Measurements from ENCODE around the gene DPM2.

DPM2 gene

DNA sequence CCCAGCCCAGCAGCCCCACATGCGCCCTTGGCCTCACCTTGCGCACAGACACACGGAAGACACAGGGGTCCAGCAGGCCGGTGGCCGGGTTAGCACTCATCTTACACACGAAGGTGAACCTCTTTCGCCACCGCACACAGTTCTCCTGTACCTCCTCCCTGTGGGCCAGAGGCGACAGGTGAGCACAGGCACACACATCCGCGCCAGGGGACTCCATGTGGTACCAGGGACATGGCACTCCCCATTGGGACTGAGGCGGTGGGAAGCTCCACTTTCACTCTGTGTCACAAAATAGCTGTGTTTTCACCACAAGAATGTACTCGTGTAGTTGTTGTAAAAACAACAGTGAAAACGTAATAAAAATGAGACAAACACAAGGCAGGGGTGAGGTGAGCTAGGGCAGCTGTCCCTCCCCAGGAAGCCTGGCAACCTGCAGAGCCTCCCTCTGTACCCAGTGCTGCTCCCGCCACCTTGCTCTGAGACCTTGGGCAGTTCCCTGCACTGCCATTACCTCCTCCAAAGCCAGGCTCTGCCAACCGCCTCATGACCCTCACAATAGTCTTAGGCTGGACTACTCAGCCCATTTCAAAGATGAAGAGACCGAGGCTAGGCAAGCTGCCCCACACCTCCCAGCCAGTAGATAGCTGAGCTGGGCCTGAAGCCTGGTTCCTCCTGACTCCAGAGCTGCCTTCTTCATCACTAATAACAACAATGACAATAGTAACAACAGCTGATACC is 16.3 kb upstream of the DPM2 start:
- no peak for DNase-seq

DNA sequence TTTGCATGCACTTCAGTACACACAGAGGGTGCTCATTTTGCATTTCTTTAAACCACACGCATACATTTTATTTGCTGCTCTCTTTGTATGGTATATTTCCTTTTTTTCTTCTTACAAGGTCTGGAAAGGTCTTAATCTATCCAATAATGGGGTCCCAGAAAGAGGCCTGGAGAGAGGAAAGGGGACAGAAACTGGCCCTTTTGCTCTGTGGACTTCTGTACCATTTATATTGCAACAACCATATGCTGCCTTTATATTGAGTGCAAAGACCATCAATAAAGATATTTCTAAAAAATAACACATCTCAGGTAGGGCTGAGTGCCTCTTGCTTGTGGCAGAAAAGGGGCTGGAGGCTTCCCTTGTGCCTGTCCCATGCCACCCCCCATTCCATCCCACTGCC is 15.5 kb upstream of the DPM2 start:
- DNase-seq: no peak

DNA sequence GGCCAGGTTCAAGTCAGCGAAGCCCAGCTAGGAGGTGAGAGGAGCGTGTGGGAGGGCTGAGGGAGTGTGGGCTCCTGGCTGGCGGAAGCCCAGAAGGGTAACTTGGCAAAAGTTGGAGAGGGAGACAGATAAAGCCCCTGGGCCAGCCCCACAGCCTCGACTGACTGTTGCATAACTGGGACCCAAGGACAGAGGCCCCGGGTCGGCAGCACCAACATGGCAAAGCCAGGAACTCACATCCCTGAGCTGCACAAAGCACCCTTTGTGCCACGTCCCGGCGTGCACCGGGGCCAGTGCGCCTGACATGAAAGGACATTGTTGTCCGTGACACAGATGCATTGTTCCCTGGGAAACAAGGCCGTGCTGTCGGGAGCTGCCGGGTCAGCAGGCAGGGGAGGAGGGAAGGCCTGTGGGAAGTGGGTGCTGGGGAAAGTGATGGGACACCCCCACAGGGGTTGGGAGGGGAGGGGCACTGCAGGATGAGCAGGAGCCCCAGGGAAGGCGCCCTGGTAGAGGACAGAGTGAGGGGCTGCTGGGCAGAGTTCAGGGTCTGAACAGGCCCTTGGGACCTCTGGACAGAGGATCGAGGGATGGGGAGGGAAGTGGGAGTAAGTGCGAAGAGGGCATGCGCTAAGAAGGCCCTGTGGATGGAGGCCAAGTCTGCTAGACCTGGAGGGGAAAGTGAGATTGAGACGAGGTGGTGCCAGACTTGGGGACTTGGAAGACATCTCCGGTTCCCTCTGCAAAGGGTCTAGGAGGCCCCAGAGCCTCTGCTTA is 13.0 kb upstream of the DPM2 start:
- no peak for DNase-seq

DNA sequence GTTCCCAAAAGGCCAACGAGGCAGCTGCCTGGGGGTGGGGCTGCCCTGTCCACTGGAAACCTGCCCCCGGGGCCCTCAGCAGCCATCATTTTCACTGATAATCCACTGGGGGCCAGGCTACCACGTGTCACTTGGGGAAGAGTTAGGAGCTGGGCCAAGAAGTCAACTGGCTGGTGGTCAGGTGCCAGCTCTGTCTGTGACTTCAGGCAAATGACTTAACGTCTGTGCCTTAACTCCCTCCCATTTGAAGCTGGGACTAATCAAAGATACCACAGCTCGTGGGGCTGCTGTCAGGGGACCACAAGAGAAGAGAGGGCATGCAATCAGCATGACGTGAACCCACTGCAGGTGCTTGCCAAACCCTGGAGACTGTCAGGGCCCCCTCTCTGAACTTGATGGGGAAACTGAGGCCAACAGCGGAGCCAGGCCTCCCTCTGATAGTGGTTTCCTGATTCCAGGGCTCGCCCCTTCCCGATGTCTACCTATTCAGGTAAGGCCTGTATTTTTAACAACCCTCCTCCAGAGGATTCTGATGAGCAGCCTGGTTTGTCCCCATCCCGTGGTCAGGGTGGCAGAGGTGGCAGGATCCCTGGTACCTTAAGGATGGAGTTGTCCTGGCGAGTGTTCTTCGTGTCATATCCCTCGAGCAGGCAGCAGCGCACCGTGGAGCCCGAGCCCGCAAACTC is 12.3 kb upstream of the DPM2 start:
- no peak for DNase-seq

- DNase-seq: no peak
Observed at GRCh38 chr9:127947841-127948710, 10.4 kb upstream of the DPM2 start.

- no peak for DNase-seq
Observed at GRCh38 chr9:127946728-127947127, 9.1 kb upstream of the DPM2 start.

- no peak for DNase-seq
Observed at GRCh38 chr9:127945942-127946341, 8.3 kb upstream of the DPM2 start.

DNA sequence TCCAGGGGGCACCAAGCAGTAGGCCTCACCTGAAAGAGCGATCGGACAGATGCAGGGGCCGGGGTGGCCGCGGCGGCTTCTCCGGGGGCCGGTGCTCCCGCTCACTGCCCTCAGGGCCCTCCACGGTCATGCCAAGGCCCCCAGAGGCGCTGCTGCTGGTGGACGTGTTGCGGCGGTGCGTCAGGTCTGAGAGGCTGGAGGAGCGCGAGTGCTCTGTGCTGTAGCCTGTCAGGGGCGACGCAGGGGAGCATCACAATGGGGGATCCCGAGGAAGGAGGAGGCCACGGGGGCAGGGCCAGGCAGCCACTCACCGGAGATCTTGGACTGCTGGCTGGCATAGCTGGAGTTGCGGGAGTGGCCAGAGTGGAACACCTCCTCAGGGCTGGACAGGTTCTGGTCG is 7.7 kb upstream of the DPM2 start:
- no peak for DNase-seq

DNA sequence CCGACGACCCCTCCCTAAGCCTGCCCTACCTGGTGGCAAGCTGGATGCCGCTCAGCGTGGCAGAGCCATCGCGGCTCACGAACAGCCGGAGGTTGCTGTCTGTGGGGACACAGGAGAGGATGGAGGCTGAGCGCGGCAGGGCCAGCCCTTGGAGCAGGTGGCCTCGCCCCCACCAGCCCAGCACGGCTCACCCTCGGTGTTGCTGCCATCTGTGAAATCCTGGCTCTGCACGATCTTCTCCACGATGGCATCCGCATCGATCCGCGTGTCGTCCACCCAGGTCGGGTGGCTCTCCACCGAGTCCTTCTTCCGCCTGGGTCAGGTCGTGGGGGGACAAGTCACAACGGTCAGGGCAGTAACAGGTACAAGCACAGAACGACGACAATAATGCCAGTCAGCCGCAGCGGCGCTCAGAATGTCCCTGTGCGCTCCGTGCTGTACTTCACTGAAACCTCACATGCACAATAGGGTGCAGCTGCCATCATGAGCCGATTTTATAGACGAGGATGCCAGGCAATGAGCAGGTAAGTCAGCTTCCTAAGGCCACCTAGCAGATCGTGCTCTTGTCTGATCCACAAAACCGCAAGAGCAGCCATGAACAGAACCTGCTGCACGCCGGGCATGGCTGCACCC is 7.0 kb upstream of the DPM2 start:
- no peak for DNase-seq

DNA sequence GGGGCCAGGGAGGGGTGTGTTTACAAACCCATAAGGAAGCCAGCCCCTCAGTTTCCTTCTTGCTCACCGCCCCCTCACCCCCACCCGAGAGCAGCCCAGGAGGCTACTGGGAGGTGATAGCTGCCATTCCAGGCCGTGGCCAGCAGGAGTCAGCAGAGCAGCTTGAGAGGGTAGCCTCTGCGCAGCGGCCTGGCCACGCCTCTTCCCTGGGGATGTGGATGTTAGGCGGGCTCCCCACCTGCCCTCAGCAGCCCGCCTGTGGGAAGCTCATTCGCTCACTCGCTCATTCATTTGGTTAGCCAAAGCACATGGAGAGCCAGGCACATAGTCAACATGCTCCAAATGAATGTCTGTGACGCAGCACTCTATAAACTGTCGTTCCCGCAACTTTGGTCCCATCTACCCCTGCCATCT is 6.1 kb upstream of the DPM2 start:
- DNase-seq: no peak

- DNase-seq: no peak
Observed at GRCh38 chr9:127943011-127943662, 5.5 kb upstream of the DPM2 start.

- no peak for DNase-seq
Observed at GRCh38 chr9:127942216-127943010, 4.8 kb upstream of the DPM2 start.

- no peak for DNase-seq
Observed at GRCh38 chr9:127941961-127942215, 4.2 kb upstream of the DPM2 start.

DNA sequence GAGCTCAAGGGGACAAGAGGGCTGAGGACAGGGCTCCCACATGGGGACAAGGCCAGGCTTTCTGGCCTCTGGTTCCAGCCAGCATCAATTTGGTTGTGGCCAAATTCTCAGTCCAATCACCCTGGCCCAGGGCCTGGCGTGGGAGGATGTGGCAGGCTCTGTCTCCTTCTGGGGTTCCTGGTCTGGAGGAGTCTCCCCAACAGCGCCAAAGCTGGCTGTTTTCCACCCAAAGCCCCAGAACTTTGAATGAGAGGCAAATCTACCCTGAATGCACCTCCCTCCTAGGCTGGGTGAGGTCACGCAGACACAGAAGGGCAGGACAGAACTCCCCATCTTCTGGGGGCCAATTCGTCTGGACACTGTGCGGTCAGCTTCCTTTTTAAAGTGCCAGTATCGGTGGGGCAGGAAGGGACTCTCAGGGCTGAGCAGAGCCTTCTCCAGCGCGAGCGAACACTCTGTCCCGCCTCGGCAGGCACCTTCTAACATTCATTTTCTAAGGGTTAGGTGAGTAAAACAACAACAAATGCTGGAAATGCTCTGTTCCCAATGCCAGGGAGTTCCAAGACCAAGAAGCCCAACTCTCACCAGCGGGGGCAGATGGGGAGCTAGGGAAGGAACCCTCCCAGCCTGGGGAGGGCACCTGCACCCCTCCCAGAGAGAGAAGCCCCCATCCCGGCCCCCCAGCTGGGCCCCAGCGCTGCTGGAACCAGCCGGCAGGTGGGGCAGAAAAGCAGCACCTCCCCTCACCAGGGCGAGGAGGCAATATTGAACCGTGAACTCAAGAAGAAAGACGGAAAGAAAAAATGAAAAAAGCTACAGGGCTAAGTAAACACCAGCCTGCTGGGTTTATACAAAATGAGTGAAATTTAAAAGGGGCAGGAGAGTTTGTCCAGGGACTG is 3.7 kb upstream of the DPM2 start:
- DNase-seq: no peak

DNA sequence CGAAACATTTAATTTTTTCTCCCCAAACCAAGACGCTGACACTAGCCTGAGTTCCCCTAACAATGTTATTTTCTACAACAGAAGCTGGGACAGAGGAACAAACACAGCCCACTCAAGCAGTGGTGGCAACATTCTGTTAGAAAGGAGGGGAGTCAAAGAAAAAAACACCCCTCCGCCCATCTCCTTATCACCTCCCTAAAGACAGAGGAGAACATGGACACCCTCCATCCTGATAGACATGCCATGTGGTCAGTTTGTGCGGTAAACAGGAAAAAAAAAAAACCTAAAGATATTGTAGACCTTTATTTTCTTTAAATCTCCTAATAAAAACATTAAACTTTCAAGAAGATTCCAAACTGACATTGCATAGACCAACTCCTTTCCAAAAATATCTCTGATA is 2.9 kb upstream of the DPM2 start:
- DNase-seq: no peak

- DNase-seq: no peak
Observed at GRCh38 chr9:127938298-127938690, 640 bp upstream of the DPM2 start.

GRCh38 chr9:127937056-127937387 is 632 bp downstream of the DPM2 start:
- no peak for DNase-seq

- no peak for DNase-seq
Observed at GRCh38 chr9:127936347-127936852, 1.3 kb downstream of the DPM2 start.

DNA sequence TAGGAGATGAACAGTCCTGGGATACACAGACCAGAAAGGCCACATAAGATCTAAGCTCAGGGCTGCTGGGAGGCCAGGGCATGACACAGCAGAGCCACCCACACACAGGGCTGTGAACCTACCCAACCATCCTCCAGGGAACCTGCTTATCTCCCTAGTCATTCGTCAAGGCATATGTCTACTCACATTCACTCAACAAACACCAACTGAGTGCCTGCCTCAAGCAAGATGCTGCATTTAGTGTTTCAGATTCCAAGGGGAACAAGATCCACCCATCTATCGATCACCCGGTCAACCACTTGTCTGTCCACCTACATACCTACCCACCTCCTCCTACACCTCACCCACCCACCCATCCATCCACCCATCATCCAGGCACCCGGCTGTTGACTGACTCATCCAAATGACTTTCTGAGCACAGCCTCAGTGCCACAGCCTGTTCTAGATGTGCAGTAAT is 1.9 kb downstream of the DPM2 start:
- DNase-seq: no peak

- DNase-seq: no peak
Observed at GRCh38 chr9:127934986-127935385, 2.7 kb downstream of the DPM2 start.
